Neutrophil (primary cell): ENCODE measurements around the gene VPS18.

Experiments
- H3K27ac ChIP-seq: fragments of 200-600 bp; sonication (generic); 2 replicates; pipeline ENCODE4 v1.5.1; 2016; ENCODE audit warnings: mild to moderate bottlenecking, moderate library complexity
- H3K27me3 ChIP-seq: fragments of 200-600 bp; sonication (generic); 2 replicates; pipeline ENCODE4 v1.6.0; 2016; ENCODE audit warnings: mild to moderate bottlenecking
- H3K36me3 ChIP-seq: fragments of 200-600 bp; sonication (generic); 2 replicates; pipeline ENCODE4 v1.5.1; 2017
- H3K4me1 ChIP-seq, 2 experiments: fragments of 200-600 bp in 1 of 2; sonication (generic) in 1 of 2; 1 replicate in 1 of 2; 2 replicates in 1 of 2; pipeline versions ENCODE4 v1.5.1 to v1.6.1; 2013 to 2016; ENCODE audit warnings: low read depth in 1 of 2, low read length in 1 of 2, mild to moderate bottlenecking in 1 of 2, moderate library complexity in 1 of 2; ENCODE audit not compliant: control insufficient read depth in 1 of 2, insufficient read depth in 1 of 2
- H3K4me3 ChIP-seq, 2 experiments: fragments of 200-600 bp in 1 of 2; sonication (generic) in 1 of 2; 1 replicate in 1 of 2; 2 replicates in 1 of 2; pipeline ENCODE4 v1.5.1; 2013 to 2016; ENCODE audit warnings: low read depth in 1 of 2, low read length in 1 of 2, mild to moderate bottlenecking in 1 of 2, moderate library complexity in 1 of 2
- H3K9me3 ChIP-seq: fragments of 200-600 bp; sonication (generic); 2 replicates; pipeline ENCODE4 v1.5.1; 2016
- TF ChIP-seq, protein P1 (sequence below): fragments of 200-600 bp; sonication (generic); IDR thresholded peaks from 2 replicates; pipeline ENCODE4 v1.5.1; 2016; ENCODE audit warnings: antibody characterized with exemption

The VPS18 gene, protein sequence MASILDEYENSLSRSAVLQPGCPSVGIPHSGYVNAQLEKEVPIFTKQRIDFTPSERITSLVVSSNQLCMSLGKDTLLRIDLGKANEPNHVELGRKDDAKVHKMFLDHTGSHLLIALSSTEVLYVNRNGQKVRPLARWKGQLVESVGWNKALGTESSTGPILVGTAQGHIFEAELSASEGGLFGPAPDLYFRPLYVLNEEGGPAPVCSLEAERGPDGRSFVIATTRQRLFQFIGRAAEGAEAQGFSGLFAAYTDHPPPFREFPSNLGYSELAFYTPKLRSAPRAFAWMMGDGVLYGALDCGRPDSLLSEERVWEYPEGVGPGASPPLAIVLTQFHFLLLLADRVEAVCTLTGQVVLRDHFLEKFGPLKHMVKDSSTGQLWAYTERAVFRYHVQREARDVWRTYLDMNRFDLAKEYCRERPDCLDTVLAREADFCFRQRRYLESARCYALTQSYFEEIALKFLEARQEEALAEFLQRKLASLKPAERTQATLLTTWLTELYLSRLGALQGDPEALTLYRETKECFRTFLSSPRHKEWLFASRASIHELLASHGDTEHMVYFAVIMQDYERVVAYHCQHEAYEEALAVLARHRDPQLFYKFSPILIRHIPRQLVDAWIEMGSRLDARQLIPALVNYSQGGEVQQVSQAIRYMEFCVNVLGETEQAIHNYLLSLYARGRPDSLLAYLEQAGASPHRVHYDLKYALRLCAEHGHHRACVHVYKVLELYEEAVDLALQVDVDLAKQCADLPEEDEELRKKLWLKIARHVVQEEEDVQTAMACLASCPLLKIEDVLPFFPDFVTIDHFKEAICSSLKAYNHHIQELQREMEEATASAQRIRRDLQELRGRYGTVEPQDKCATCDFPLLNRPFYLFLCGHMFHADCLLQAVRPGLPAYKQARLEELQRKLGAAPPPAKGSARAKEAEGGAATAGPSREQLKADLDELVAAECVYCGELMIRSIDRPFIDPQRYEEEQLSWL

DNA sequence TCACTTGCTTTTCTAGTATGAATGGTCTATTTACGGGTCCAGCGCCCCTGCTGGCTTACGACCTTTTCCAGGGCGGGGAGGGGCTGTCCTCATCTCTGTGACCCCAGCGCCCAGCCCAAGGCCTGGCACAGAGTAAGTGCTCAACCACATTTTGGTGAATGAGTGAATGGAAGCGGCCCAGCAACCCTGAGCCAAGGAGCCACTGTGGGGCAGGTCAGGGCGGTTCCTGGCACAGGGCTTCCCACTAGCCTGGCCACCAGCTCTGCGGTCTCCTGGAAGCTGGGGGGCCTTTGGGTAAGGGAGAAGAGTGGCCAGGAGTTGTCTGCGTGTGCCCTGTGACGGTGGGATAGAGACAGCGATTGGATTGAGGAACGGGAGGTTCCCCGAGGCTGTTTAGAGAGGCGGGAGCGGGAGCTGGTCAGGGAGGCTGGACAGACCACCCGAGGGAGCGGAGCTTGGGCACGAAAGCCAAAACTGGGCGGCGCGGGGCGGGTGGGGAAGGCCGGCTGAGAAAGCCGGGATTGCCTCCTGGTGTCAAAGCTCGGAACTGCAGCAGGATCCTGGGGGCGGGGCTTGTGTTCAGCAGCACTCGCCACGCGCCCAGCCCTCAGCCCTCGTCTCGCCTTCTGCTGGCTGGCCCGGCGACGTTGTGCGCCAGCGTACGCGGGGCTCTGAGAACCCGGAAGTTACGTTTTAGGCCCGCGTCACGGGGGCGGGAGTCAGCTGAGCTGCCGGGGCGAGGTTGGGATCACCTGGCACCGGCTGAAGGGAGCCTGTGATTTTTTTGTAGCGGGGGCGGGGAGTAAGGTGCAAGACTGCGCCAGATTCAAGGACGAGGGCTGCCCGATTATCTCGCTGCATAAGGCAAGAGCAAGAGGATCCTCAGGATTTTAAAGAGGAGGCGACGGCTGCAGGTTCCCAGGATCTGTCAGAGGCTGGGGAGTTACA is at the start of gene VPS18:
Gene VPS18, plus strand, starts transcription at position 718 of the 948 bp plus-strand sequence. CDS start 319 bp downstream, outside the sequence.
- TF ChIP-seq, protein P1, sequence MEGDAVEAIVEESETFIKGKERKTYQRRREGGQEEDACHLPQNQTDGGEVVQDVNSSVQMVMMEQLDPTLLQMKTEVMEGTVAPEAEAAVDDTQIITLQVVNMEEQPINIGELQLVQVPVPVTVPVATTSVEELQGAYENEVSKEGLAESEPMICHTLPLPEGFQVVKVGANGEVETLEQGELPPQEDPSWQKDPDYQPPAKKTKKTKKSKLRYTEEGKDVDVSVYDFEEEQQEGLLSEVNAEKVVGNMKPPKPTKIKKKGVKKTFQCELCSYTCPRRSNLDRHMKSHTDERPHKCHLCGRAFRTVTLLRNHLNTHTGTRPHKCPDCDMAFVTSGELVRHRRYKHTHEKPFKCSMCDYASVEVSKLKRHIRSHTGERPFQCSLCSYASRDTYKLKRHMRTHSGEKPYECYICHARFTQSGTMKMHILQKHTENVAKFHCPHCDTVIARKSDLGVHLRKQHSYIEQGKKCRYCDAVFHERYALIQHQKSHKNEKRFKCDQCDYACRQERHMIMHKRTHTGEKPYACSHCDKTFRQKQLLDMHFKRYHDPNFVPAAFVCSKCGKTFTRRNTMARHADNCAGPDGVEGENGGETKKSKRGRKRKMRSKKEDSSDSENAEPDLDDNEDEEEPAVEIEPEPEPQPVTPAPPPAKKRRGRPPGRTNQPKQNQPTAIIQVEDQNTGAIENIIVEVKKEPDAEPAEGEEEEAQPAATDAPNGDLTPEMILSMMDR, result peak; percentile 100
- Histone ChIP-seq H3K4me3 (peak within 1 kb of the TSS; percentile 81 to 98), H3K9me3 (no peaks in the 10 kb centered on the region), H3K27me3 (no peaks in the 10 kb centered on the region), H3K4me1 (peaks cover 48 to 58% of the 10 kb centered on the region in 2 experiments), H3K27ac (peak within 1 kb of the TSS; percentile 94), H3K36me3 (peaks cover 26% of the 10 kb centered on the region)

DNA sequence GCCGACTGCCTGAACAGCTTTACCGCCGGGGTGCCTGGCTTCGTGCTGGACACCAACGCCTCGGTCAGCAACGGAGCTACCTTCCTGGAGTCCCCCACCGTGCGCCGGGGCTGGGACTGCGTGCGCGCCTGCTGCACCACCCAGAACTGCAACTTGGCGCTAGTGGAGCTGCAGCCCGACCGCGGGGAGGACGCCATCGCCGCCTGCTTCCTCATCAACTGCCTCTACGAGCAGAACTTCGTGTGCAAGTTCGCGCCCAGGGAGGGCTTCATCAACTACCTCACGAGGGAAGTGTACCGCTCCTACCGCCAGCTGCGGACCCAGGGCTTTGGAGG is 49.6 kb upstream of the VPS18 start:
- peak overlapping the region; percentile 67 for H3K27ac ChIP-seq
- H3K4me1 ChIP-seq, result peaks cover 44 to 48% of the 10 kb centered on the region in 2 experiments

DNA sequence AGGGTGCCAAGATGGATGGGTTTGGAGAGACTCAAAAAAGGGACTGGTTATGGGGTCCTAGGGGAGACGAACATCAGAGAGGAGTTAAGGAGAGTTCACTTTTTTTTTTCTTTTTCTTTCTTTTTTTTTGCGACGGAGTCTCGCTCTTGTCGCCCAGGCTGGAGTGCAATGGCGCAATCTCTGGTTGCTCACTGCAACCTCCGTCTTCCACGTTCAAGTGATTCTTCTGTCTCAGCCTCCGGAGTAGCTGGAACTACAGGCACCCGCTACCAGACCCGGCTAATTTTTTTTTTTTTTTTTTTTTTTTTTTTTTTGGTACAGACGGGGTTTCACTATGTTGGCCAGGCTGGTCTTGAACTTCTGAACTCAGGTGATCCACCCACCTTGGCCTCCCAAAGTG is 49.2 kb upstream of the VPS18 start:
- TF ChIP-seq, protein P1, result no peak
- no peaks in the 10 kb centered on the region for H3K36me3 ChIP-seq
- peaks cover 44 to 48% of the 10 kb centered on the region in 2 experiments for H3K4me1 ChIP-seq
- H3K4me3 ChIP-seq, result peak overlapping the region; percentile 88 to 91
- peaks cover 41% of the 10 kb centered on the region for H3K27me3 ChIP-seq
- peak overlapping the region; percentile 67 for H3K27ac ChIP-seq
- no peaks in the 10 kb centered on the region for H3K9me3 ChIP-seq

More for the DNA sequence above, 49.6 kb upstream of the VPS18 start:
- H3K27me3 ChIP-seq, result peaks cover 41% of the 10 kb centered on the region
- TF ChIP-seq, protein P1, result no peak
- H3K4me3 ChIP-seq, result peak overlapping the region; percentile 88 to 91
- H3K36me3 ChIP-seq, result no peaks in the 10 kb centered on the region
- no peaks in the 10 kb centered on the region for H3K9me3 ChIP-seq

DNA sequence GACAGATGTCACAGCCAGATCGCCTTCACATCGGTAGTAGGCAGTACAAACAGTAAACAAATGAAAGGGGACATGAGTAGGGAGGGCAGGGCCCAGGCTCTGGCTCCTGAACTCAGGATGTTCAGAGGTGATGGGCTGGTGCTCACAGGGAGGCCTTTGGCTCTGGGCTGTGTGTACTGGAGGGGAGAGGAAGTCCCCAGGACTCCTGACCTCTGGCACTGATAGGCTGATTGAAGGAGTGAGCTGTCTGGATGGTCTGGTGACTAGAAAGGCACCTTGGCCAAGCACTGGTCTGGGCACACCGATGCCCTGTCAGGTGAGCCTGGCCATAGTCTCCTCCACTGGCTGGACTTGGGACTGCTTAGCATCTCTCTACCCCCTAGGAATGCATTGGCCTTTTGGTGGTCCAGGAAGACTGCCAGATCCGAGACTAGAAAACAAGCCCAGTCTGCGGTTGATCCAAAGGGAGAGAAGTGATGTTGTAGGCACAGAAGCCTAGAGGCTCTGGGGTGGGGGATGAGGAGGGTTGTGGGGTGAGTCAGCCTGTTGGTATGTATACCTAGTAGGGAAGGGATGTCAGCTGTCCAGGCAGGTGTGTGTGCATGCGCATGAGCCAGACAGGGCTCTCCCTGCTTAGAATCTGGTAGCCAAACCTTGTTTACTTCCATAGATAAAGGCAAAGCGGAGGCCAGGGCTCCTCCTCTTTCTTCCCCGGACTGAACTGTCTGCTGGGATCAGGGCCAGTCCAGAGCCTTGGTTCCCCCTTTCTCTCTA is 48.6 kb upstream of the VPS18 start:
- Histone ChIP-seq H3K27ac (peak overlapping the region; percentile 35), H3K9me3 (no peaks in the 10 kb centered on the region), H3K4me3 (peak overlapping the region; percentile 88 to 91), H3K36me3 (no peaks in the 10 kb centered on the region), H3K4me1 (peaks cover 44 to 48% of the 10 kb centered on the region in 2 experiments), H3K27me3 (peaks cover 41% of the 10 kb centered on the region)
- TF ChIP-seq, protein P1, result no peak
